Liver (tissue), 3 donors: Measurements from ENCODE around the gene DAAM1.

ENCODE experiments used
- FOXA1 ChIP-seq: IDR thresholded peaks from 2 replicates; pipeline ENCODE4 v1.6.1; 2016; ENCODE audit warnings: antibody characterized with exemption
- TAF1 ChIP-seq: conservative IDR thresholded peaks from 2 replicates; pipeline ENCODE4 v1.6.1; 2016; ENCODE audit warnings: antibody characterized with exemption, mild to moderate bottlenecking
- TF ChIP-seq, protein P1 (sequence below): fragments of 150-350 bp; IDR thresholded peaks from 2 replicates; pipeline ENCODE4 v1.5.1; 2017; ENCODE audit warnings: improper control_type of control experiment, low read depth, low read length; ENCODE audit not compliant: missing input control
- TF ChIP-seq, protein P2 (sequence below): IDR thresholded peaks from 2 replicates; pipeline ENCODE4 v1.6.1; 2016; ENCODE audit warnings: antibody characterized with exemption
- donor health status: healthy.
- donor health status: healthy.

DNA sequence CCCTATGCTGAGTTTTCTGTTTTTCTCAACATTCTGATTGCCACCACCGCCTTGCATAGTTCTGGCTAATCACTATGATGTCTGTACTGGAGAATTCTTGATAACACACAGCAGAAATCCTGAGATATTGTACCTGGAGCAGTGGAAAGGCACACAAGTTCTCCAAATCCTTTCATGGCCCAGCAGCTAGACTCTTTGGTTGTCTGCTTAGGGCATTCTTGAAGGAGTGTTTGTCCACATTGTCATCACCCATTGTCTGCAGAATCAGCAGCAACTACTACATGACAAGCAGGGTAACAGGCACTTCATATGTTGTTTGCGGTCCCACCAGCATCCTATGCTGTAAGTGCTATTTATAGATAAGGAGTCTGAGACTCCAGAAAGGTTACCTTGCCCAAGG lies 128.9 kb downstream of the DAAM1 start:
- TF ChIP-seq, protein P1, sequence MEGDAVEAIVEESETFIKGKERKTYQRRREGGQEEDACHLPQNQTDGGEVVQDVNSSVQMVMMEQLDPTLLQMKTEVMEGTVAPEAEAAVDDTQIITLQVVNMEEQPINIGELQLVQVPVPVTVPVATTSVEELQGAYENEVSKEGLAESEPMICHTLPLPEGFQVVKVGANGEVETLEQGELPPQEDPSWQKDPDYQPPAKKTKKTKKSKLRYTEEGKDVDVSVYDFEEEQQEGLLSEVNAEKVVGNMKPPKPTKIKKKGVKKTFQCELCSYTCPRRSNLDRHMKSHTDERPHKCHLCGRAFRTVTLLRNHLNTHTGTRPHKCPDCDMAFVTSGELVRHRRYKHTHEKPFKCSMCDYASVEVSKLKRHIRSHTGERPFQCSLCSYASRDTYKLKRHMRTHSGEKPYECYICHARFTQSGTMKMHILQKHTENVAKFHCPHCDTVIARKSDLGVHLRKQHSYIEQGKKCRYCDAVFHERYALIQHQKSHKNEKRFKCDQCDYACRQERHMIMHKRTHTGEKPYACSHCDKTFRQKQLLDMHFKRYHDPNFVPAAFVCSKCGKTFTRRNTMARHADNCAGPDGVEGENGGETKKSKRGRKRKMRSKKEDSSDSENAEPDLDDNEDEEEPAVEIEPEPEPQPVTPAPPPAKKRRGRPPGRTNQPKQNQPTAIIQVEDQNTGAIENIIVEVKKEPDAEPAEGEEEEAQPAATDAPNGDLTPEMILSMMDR: no peak
- TF ChIP-seq FOXA1: no peak
- no peak for TF ChIP-seq TAF1
- TF ChIP-seq, protein P2, sequence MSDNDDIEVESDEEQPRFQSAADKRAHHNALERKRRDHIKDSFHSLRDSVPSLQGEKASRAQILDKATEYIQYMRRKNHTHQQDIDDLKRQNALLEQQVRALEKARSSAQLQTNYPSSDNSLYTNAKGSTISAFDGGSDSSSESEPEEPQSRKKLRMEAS: no peak
